B cell (primary cell): Measurements from ENCODE around the gene MACIR.

Experiments used
- EZH2 ChIP-seq: IDR thresholded peaks from 2 replicates; pipeline ENCODE4 v1.6.1; 2012; ENCODE audit warnings: borderline replicate concordance, low read depth, mild to moderate bottlenecking, moderate library complexity, low read length; ENCODE audit not compliant: insufficient read depth, poor library complexity, severe bottlenecking
- TF ChIP-seq, protein P1 (sequence below): fragments of 200-600 bp; IDR thresholded peaks from one replicate; pipeline ENCODE4 v1.8.0; 2022; ENCODE audit warnings: antibody characterized with exemption, mild to moderate bottlenecking

DNA sequence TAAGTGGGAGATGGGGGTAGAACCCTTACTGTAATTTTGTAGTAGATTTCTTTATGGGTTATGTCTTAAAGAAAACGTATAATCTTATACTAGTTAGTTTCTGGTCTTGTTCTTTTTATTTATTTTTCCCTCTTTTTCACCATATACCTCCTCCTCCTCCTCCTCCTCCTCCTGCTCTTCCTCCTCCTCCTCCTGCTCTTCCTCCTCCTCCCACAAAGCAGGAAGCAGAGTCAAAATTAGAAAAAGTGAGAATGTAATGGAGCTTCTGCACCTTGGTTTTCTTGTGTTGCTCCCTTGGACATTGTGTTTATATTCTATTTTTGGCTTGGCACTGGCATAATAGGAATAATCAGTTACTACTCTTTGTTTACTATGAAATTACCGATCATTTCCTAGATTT is 4.5 kb downstream of the MACIR start:
- no peak for TF ChIP-seq EZH2
- TF ChIP-seq, protein P1, sequence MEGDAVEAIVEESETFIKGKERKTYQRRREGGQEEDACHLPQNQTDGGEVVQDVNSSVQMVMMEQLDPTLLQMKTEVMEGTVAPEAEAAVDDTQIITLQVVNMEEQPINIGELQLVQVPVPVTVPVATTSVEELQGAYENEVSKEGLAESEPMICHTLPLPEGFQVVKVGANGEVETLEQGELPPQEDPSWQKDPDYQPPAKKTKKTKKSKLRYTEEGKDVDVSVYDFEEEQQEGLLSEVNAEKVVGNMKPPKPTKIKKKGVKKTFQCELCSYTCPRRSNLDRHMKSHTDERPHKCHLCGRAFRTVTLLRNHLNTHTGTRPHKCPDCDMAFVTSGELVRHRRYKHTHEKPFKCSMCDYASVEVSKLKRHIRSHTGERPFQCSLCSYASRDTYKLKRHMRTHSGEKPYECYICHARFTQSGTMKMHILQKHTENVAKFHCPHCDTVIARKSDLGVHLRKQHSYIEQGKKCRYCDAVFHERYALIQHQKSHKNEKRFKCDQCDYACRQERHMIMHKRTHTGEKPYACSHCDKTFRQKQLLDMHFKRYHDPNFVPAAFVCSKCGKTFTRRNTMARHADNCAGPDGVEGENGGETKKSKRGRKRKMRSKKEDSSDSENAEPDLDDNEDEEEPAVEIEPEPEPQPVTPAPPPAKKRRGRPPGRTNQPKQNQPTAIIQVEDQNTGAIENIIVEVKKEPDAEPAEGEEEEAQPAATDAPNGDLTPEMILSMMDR, result no peak
